Fibroblast of skin of left biceps (primary cell): ENCODE measurements around the gene COBL.

Source experiments
- DNase-seq, 2 experiments: peaks; one replicate each; pipeline ENCODE4 v3.0.0-alpha.2; 2013; ENCODE audit warnings: low read depth in 2 of 2

COBL gene

GRCh38 chr7:51276967-51277366, 39.6 kb downstream of the COBL start:
- DNase-seq, result no peak

DNA sequence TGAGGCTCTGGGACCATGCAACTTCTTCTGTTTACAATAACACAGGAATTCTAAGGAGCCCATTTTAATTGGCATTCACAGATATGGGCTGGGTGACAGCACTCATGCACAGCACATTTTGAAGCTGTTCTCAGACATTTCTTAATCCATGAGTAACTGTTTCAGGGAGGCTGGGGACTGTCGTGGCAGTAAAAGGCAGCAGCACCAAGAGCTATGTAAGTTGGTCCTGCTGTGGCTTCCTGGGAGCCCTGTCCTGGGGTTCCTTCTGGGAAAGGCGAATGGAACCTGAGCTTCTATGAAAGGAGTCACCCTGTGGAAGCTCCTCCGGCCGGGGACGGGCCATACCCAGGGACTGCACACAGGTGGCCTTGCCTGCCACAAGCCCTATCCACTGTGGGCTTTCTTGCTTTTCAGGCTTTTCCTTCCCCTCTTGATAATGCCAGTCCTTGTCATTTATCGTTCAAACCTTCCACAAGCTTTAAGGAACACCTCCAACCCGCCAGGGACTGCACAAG, 40.5 kb downstream of the COBL start:
- no peak for DNase-seq

DNA sequence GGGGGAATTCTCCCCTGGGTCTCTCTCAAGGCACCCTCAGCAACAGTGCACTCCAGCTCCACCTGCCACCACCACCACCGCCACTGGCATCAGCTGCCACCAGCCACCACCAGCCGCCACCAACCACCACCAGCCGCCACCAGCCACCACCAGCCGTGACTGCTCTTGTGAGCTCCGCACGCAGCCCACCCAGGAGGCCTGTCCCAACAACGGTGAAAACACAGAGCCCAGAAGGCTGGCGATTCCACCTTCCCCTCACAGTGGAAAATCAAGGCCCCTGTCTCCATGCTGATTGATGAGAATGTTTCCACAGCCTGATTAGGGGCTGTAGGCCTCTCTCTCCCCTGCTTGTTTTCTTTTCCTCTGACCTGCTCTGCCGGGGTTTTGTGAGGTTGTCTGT, 41.1 kb downstream of the COBL start:
- no peak for DNase-seq

- DNase-seq, result no peak
Measured at GRCh38 chr7:51274955-51275354, 41.7 kb downstream of the COBL start.

GRCh38 chr7:51274001-51274400, 42.6 kb downstream of the COBL start:
- DNase-seq, result no peak

- DNase-seq, result no peak
Measured at GRCh38 chr7:51273360-51273759, 43.2 kb downstream of the COBL start.

- DNase-seq, result no peak
Measured at GRCh38 chr7:51270965-51271364, 45.6 kb downstream of the COBL start.

- DNase-seq, result no peak
Measured at GRCh38 chr7:51269911-51270310, 46.7 kb downstream of the COBL start.

GRCh38 chr7:51269321-51269720, 47.3 kb downstream of the COBL start:
- no peak for DNase-seq

- no peak for DNase-seq
Measured at GRCh38 chr7:51268859-51269258, 47.8 kb downstream of the COBL start.

GRCh38 chr7:51267169-51267568, 49.4 kb downstream of the COBL start:
- DNase-seq, result no peak

- DNase-seq, result no peak
Measured at GRCh38 chr7:51265066-51265907, 51.3 kb downstream of the COBL start.

GRCh38 chr7:51263631-51264484, 52.8 kb downstream of the COBL start:
- DNase-seq, result no peak

- DNase-seq, result no peak
Measured at GRCh38 chr7:51262796-51263531, 53.6 kb downstream of the COBL start.

DNA sequence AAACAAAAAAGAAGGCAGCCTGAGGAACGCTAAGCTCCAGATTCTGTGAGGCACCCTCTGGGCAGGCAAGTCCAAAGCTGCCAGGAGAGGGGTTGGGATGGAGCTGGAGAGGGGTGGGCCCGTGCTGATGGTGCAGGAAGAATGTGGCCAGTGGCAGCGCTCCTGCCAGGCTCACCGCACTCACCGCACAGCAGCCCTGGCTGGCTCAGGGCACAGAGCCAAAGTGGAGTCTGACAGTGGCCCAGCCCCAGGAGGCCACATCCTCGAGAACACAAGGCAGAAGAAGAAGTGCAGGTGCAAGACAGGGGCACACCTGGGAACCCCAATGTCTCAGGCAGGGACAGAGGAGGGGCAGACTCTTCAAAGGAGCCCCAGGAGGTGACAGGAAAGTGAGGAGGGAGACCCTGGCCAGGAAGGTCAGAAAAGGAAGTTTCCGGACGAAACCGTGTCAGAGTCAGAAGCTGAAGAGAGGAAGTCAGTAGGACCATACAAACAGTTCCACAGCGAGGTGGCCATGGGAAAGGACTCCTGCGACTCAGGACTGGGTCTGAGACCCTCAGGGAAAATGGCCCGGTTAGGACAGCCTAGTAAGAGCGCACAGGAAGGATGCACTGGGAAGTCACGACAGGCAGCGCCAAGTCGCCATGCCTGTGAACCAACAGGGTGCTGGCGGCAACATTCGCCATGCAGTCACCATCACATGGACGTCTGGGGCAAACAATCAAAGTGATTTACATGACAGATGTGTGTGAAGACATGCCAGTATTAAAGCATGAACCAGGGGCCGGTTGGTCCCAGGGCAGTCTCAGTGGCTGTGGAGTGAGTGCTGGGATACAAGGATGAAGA, 54.4 kb downstream of the COBL start:
- no peak for DNase-seq

- DNase-seq, result no peak
Measured at GRCh38 chr7:51261117-51261835, 55.3 kb downstream of the COBL start.

GRCh38 chr7:51260516-51260915, 56.1 kb downstream of the COBL start:
- DNase-seq, result no peak

GRCh38 chr7:51259766-51260165, 56.8 kb downstream of the COBL start:
- DNase-seq, result no peak

DNA sequence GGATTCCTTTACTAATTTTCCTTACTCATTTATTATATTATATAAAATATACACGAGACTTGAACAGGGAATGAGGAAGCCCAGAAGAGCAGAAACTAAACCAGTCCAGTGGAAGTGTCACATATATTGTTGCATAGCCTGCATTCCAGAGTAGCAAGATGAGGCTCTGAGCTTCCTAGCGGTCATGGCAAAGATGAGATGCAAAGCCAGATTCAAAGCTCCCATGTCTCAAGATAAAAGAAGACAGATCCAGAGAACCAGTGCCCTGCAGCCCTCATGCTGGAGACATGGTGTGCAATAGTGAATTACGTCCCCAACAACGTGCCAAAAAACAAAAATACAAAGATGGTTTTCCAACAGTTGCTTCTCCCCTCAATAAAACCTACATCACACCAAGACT, 59.7 kb downstream of the COBL start:
- DNase-seq, result no peak

DNA sequence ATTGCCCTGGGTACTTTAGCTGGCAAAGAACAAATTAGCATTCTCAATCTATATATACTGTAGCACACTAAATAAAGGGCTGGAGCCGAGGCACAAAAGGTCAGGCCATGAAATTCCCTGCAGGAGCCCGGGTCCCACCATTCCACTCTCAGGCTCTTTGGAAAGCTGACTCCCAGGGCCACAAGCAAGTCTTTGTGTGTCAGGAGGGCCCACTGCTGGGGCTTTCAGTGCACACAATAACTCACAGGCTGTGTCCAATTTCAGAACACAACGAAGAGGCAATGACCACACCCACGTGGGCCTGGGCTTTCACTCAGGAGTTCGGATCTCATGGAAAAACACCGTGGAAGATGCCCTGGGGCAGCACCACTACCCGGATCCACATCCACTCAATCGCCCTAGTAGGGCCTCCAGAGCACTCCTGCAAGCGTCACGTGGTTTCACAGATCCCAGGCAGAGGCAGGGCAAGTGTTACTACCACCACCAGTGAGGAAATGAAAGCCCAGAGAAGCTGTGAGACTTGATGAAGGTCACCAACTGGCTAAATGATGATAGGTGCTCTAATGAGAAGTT, 60.3 kb downstream of the COBL start:
- no peak for DNase-seq
